GM12874 (cell line): ENCODE results near the gene DPYD.

Experiments
- TF ChIP-seq, protein P1 (sequence below): IDR thresholded peaks from 2 replicates; pipeline ENCODE4 v1.5.1; 2011; ENCODE audit warnings: low read depth, mild to moderate bottlenecking, control low read depth, low read length, moderate library complexity; ENCODE audit not compliant: insufficient read depth

The DPYD gene

DNA sequence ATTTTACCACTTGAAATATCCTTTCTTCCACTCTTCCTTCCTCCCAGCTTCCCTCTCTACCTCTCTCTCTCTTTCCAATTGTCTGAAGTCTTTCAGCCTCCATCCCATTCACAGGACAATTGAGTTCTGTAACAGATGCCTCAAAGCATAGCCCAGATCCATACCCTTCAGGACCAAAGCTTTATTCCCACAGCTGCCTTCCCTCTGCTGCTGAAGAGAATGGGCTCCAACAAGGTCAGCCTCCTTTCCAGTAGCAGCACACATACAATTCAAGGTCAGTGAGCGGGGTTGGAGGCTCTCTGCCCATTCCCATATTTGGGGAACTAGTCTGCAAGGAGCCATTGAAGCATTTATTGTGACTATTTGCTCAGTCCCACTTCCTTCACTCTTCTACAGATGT is 179.9 kb downstream of the DPYD start:
- TF ChIP-seq, protein P1, sequence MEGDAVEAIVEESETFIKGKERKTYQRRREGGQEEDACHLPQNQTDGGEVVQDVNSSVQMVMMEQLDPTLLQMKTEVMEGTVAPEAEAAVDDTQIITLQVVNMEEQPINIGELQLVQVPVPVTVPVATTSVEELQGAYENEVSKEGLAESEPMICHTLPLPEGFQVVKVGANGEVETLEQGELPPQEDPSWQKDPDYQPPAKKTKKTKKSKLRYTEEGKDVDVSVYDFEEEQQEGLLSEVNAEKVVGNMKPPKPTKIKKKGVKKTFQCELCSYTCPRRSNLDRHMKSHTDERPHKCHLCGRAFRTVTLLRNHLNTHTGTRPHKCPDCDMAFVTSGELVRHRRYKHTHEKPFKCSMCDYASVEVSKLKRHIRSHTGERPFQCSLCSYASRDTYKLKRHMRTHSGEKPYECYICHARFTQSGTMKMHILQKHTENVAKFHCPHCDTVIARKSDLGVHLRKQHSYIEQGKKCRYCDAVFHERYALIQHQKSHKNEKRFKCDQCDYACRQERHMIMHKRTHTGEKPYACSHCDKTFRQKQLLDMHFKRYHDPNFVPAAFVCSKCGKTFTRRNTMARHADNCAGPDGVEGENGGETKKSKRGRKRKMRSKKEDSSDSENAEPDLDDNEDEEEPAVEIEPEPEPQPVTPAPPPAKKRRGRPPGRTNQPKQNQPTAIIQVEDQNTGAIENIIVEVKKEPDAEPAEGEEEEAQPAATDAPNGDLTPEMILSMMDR = no peak

DNA sequence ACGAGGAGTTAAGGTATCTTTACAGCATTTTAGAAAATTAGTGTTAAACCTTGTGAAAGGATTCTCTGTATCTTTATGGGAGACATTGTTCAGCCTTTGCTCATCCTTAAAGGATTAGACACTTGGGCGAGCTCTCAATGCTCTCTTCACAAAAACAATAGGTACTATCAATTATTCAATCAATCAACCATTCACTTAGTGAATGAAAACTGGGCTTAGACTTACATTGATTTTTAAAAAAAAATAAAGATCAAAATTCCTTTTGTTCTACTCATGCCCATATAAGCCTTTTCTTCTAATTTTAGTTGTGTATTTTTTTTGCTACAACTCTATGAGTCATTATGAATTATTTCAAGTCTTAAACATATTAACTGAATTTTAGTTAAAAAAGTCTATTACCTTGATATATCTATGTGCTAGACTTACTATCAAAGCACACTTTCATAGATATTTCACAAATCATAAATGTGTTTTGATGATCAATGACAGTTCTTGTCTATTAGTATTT is 181.2 kb downstream of the DPYD start:
- TF ChIP-seq, protein P1 = no peak

DNA sequence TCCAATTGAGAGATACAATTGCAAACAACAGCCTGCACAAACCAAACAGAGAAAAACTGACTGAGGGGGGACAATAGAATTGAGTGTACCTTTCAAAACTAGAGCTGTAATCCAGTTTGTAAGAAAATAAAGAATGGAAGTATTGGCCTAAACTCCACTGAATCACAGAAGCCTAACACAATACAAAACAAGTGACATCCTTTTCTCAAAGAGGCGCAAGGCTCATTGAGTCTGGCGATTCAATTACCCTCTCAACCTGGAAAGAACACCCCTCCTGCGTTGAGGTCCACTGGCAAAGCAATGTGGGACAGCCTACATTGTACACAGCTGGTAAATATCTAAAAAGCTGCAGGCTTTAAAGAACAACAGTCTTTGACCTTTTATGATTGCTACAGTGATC is 182.6 kb downstream of the DPYD start:
- TF ChIP-seq, protein P1 = no peak

DNA sequence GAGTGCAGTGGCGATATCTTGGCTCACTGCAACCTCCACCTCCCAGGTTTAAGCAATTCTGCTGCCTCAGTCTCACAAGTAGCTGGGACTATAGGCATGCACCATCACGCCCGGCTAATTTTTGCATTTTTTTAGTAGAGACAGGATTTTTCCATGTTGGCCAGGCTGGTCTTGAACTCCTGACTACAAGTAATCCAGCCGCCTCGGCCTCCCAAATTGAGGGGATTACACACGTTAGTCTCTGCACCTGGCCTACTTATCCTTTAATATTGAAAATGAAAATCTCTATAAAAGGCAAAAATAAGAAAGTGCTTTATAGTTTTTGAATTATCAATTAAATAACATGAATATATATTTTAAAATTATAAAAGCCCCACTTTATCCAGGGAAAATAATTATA is 190.6 kb downstream of the DPYD start:
- TF ChIP-seq, protein P1 = no peak

DNA sequence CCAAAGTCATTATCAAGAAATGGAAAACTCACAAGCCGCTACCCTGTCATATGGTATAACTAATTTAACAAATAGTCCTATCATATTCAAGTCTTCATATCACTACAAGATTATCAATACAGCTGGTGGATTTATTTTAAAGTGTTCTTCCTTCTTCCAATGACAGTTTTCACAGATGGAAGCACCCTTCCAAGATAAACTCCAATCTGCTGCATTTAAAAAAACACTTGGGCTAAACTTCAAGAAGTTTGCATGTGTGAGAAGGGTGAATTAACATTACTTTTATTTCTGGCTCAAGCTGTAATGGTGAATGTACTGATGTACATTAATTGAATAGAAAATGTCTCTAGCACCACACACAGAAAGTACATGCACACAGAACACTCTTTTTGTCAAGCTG is 192.4 kb downstream of the DPYD start:
- TF ChIP-seq, protein P1 = no peak

DNA sequence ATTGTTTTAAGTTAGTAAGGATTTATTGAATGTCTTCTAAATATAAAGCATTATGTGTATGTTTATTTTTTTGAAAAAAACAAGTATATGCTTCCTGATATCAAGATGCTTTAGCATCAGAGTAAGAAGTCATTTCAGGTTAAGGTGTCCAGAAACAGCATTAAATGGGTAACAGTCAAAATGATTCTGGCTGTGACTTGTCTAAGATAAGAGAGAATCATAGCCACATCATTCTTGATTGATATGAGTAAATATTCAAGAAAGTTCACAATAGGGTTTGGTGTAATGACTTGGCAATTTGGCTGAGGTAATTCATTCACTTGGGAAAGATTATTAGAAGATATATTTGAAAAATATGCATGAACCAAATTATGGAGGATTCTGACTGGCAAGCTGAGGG is 193.8 kb downstream of the DPYD start:
- TF ChIP-seq, protein P1 = no peak

DNA sequence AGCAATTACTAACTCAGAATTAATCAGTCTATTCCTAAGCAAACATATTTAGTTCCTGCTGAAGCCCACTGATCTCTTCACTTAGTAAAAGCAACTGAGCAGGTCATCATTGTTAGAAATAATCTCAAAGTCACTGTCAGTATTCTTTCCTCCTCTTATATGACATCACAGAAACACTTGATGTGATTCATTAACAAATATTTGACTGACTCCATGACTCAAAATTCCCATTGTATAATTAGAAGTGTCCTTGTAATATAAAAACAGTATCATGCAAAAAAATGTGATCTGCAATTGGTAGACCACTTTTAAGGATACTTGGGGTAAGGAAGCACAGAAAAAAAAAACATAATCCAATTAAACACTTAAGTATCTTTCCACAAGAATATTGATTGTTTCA is 194.4 kb downstream of the DPYD start:
- TF ChIP-seq, protein P1 = no peak
